Thyroid gland (tissue), 4 donors: Measurements from ENCODE around the gene CLPSL1. TPM values are rescaled to one million over a fixed set of nuclear protein-coding genes. Genes with fewer than 3 reads are reported as not detected.

Experiments
- DNase-seq, 2 donors: peaks; one replicate each; pipeline ENCODE4 v3.0.0-alpha.2; 2019
- H3K27ac ChIP-seq, 3 donors: fragments of 200-600 bp; sonication (generic); 1 replicate in 2 of 3; 2 replicates in 1 of 3; pipeline ENCODE4 v1.5.1; 2016 to 2019; ENCODE audit warnings: mild to moderate bottlenecking in 1 of 3, moderate library complexity in 1 of 3
- H3K27me3 ChIP-seq: fragments of 200-600 bp; sonication (generic); one replicate; pipeline ENCODE4 v1.5.1; 2019
- H3K36me3 ChIP-seq, 2 donors: fragments of 200-600 bp; sonication (generic); one replicate each; pipeline ENCODE4 v1.5.1; 2016 to 2019
- H3K4me1 ChIP-seq, 2 donors: fragments of 200-600 bp; sonication (generic); one replicate each; pipeline ENCODE4 v1.5.1; 2017 to 2019
- H3K4me3 ChIP-seq, 3 donors: fragments of 200-600 bp; sonication (generic); replicated peaks in 1 of 3; 1 replicate in 2 of 3; 2 replicates in 1 of 3; pipeline ENCODE4 v1.5.1; 2016; ENCODE audit warnings: mild to moderate bottlenecking in 1 of 3
- H3K9me3 ChIP-seq: fragments of 200-600 bp; sonication (generic); one replicate; pipeline ENCODE4 v1.5.1; 2017
- CTCF ChIP-seq, 6 experiments: fragments of 200-600 bp in 3 of 6; fragments of 450-650 bp in 3 of 6; sonication (generic) in 3 of 6; IDR thresholded peaks; one replicate each; pipeline ENCODE4 v1.5.1; 2016 to 2019; ENCODE audit warnings: antibody characterized with exemption in 6 of 6, mild to moderate bottlenecking in 2 of 6, inconsistent platforms in 1 of 6, moderate library complexity in 1 of 6
- POLR2A ChIP-seq, 2 donors: fragments of 450-650 bp; IDR thresholded peaks; one replicate each; pipeline ENCODE4 v1.6.1; 2017; ENCODE audit warnings: antibody characterized with exemption in 2 of 2, mild to moderate bottlenecking in 2 of 2, moderate library complexity in 1 of 2
- WGBS, 2 donors: methylation state at CpG; one replicate each; pipeline ENCODE4 v1.1.5; 2017; 5-methylcytosine and 5-hydroxymethylcytosine counted together
- intact Hi-C: fragments of 100-400 bp; cut with DNase I; formaldehyde crosslinking; loops from one replicate; pipeline ENCODE4 v1.15.1; 2023
- total RNA-seq, 4 donors: library from RNA; depleted of rRNA; stranded (reverse); fragments of >200 nt; gene quantifications; one replicate each; pipeline ENCODE4 v1.2.3, GENCODE V29; 2016

The CLPSL1 gene
- total RNA-seq, 4 donors from 2014 or later: not detected

DNA sequence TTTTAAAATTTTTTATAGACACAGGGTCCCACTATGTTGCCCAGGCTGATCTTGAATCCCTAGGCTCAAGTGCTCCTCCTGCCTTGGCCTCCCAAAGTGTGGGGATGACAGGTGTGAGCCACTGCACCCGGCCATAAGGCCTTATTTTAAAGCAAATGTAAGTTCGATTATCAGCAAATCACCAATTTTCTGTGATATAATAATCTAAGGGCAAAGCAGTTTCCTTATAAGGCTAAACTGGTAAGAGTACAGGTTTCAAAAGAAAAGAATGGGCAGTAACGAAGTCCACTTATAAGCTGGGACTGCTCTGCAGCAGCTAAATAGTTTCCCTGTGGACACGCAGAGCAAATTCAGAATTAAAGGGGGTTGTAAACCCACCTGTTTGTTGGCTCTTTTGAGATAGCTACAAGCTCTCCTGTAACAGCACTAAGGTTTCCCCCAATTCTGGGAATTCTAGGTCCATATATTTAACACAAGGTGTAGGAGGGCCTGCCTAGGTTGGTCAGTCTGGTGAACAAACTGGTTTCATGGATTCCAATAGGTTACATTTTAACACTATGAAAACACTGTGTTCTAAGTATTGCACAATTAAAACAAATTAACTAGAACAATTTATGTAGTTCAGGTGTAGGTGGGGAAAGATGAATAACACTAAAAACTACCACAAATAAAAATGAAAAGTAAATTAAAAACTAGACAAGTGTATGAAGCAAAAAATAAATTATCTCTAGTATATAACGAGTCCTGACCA is 50.6 kb downstream of the CLPSL1 start:
- no peak overlapping the region for H3K4me3 ChIP-seq
- no peaks in the 10 kb centered on the region for H3K4me1 ChIP-seq
- WGBS, 2 donors: 91 to 94% methylated on average over 5 of the region's 5 CpGs
- H3K9me3 ChIP-seq: no peaks in the 10 kb centered on the region
- DNase-seq: no peak
- intact Hi-C loops: no loop called here
- no peak overlapping the region for H3K27ac ChIP-seq
- no peaks in the 10 kb centered on the region for H3K27me3 ChIP-seq
- H3K36me3 ChIP-seq: peaks cover 0 to 6% of the 10 kb centered on the region in 2 donors
- TF ChIP-seq CTCF (IDR thresholded peaks at IDR 0.05): no peak
- no peak for TF ChIP-seq POLR2A (IDR thresholded peaks at IDR 0.05)

DNA sequence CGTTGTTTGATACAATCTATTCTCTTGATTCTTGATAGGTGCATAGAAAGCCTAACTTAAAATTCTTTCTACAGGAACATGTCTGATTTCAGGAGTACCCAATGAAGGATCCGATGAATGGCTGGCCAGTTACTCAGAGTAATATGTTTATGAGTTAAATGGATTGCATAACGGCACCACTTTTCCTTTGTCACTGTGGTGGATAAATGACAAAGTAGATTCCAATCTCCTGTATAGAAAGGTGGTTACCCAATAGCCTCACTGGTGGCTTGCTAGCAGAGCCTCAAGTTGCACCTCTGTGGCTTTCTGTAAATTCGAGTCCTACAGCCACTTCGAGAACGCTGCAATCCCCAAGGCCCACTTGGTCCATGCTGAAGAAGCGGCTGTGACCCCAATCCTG is 52.7 kb downstream of the CLPSL1 start:
- DNase-seq: no peak
- H3K4me1 ChIP-seq: no peaks in the 10 kb centered on the region
- WGBS, 2 donors: 94 to 95% methylated on average over 7 of the region's 7 CpGs
- no peaks in the 10 kb centered on the region for H3K9me3 ChIP-seq
- intact Hi-C loops: no loop called here
- peaks cover 0 to 6% of the 10 kb centered on the region in 2 donors for H3K36me3 ChIP-seq
- H3K27me3 ChIP-seq: no peaks in the 10 kb centered on the region
- H3K4me3 ChIP-seq: no peak overlapping the region
- TF ChIP-seq POLR2A (IDR thresholded peaks at IDR 0.05): no peak
- TF ChIP-seq CTCF (IDR thresholded peaks at IDR 0.05): no peak
- no peak overlapping the region for H3K27ac ChIP-seq

Other genes starting within 250 kb of the CLPSL1 start
- gene FKBP5, start 92.1 kb upstream of the CLPSL1 start, total RNA-seq: 100 to 1,000 TPM; 239 to 600 (median 253) TPM
- 1 to 10 TPM in 3 of 4 donors, under 1 TPM in 1; 0.40 to 2.4 (median 1.4) TPM for gene ARMC12, start 44.0 kb upstream of the CLPSL1 start, total RNA-seq
- gene CLPSL2, start 4.4 kb upstream of the CLPSL1 start, total RNA-seq: not detected
- gene CLPS, start 16.3 kb downstream of the CLPSL1 start, total RNA-seq: not detected
- gene LHFPL5, start 24.3 kb downstream of the CLPSL1 start, total RNA-seq: not detected
- gene SRPK1, start 140.1 kb downstream of the CLPSL1 start, total RNA-seq: 10 to 100 TPM; 34.3 to 54.7 (median 50.7) TPM
- under 1 TPM; 0.13 to 0.89 (median 0.60) TPM for gene SLC26A8, start 243.6 kb downstream of the CLPSL1 start, total RNA-seq
- gene MAPK14, start 246.8 kb downstream of the CLPSL1 start, total RNA-seq: 100 to 1,000 TPM in 3 of 4 donors, 10 to 100 TPM in 1; 85.2 to 201 (median 124) TPM